Measurements from ENCODE around the gene DCAF11. TPM values are rescaled to one million over a fixed set of nuclear protein-coding genes. Genes with fewer than 3 reads are reported as not detected.

DCAF11 gene
- total and polyA plus RNA-seq, 2 of the 13 experiments (the other 11 are each of a cell fraction or from before 2014, with no cell fraction given), result 150 to 257 TPM

DNA sequence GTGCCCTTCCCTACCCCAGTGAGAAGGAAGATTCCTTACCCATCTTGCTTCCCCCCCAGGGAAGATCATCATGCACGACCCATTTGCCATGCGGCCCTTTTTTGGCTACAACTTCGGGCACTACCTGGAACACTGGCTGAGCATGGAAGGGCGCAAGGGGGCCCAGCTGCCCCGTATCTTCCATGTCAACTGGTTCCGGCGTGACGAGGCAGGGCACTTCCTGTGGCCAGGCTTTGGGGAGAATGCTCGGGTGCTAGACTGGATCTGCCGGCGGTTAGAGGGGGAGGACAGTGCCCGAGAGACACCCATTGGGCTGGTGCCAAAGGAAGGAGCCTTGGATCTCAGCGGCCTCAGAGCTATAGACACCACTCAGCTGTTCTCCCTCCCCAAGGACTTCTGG, 11.1 kb upstream of the DCAF11 start (continued):
- TF ChIP-seq, protein P1, sequence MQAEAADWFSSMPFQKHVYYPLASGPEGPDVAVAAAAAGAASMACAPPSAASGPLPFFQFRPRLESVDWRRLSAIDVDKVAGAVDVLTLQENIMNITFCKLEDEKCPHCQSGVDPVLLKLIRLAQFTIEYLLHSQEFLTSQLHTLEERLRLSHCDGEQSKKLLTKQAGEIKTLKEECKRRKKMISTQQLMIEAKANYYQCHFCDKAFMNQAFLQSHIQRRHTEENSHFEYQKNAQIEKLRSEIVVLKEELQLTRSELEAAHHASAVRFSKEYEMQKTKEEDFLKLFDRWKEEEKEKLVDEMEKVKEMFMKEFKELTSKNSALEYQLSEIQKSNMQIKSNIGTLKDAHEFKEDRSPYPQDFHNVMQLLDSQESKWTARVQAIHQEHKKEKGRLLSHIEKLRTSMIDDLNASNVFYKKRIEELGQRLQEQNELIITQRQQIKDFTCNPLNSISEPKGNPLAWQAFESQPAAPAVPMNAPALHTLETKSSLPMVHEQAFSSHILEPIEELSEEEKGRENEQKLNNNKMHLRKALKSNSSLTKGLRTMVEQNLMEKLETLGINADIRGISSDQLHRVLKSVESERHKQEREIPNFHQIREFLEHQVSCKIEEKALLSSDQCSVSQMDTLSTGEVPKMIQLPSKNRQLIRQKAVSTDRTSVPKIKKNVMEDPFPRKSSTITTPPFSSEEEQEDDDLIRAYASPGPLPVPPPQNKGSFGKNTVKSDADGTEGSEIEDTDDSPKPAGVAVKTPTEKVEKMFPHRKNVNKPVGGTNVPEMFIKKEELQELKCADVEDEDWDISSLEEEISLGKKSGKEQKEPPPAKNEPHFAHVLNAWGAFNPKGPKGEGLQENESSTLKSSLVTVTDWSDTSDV (CRISPR knock-in tag; IDR thresholded peaks at IDR 0.05), result peak; percentile 69; the same call in 1 of the 2 replicates
- no peak for TF ChIP-seq KDM5A (IDR thresholded peaks at IDR 0.05; ENCODE audit: borderline replicate concordance, low read length)
- no peak for TF ChIP-seq RFXAP (CRISPR knock-in tag; IDR thresholded peaks at IDR 0.05; ENCODE audit: borderline replicate concordance)
- no peak for TF ChIP-seq SKI (IDR thresholded peaks at IDR 0.05; ENCODE audit: partially characterized antibody)
- no peak for TF ChIP-seq ZNF781 (CRISPR knock-in tag; IDR thresholded peaks at IDR 0.05; ENCODE audit: borderline replicate concordance, not compliant biosample characterization)
- TF ChIP-seq ATF7 (IDR thresholded peaks at IDR 0.05), result no peak
- TF ChIP-seq ATF7 (CRISPR knock-in tag; IDR thresholded peaks at IDR 0.05), result 0 out of 2 replicates have a peak, but pooled peaks have one; percentile 45
- TF ChIP-seq GTF3A (CRISPR knock-in tag; conservative IDR thresholded peaks at IDR 0.05), result no peak
- TF ChIP-seq HNRNPL (IDR thresholded peaks at IDR 0.05; ENCODE audit: low read depth, low read length), result no peak
- TF ChIP-seq, protein P2, sequence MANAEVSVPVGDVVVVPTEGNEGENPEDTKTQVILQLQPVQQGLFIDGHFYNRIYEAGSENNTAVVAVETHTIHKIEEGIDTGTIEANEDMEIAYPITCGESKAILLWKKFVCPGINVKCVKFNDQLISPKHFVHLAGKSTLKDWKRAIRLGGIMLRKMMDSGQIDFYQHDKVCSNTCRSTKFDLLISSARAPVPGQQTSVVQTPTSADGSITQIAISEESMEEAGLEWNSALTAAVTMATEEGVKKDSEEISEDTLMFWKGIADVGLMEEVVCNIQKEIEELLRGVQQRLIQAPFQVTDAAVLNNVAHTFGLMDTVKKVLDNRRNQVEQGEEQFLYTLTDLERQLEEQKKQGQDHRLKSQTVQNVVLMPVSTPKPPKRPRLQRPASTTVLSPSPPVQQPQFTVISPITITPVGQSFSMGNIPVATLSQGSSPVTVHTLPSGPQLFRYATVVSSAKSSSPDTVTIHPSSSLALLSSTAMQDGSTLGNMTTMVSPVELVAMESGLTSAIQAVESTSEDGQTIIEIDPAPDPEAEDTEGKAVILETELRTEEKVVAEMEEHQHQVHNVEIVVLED (CRISPR knock-in tag; IDR thresholded peaks at IDR 0.05; ENCODE audit: borderline replicate concordance), result no peak
- no peak for TF ChIP-seq PHB2 (IDR thresholded peaks at IDR 0.05; ENCODE audit: partially characterized antibody)
- no peak for TF ChIP-seq ZNF124 (CRISPR knock-in tag; IDR thresholded peaks at IDR 0.05)
- TF ChIP-seq, protein P3, sequence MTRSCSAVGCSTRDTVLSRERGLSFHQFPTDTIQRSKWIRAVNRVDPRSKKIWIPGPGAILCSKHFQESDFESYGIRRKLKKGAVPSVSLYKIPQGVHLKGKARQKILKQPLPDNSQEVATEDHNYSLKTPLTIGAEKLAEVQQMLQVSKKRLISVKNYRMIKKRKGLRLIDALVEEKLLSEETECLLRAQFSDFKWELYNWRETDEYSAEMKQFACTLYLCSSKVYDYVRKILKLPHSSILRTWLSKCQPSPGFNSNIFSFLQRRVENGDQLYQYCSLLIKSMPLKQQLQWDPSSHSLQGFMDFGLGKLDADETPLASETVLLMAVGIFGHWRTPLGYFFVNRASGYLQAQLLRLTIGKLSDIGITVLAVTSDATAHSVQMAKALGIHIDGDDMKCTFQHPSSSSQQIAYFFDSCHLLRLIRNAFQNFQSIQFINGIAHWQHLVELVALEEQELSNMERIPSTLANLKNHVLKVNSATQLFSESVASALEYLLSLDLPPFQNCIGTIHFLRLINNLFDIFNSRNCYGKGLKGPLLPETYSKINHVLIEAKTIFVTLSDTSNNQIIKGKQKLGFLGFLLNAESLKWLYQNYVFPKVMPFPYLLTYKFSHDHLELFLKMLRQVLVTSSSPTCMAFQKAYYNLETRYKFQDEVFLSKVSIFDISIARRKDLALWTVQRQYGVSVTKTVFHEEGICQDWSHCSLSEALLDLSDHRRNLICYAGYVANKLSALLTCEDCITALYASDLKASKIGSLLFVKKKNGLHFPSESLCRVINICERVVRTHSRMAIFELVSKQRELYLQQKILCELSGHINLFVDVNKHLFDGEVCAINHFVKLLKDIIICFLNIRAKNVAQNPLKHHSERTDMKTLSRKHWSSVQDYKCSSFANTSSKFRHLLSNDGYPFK (CRISPR knock-in tag; IDR thresholded peaks at IDR 0.05; ENCODE audit: borderline replicate concordance), result peak; percentile 20
- no peak for TF ChIP-seq NFYC (CRISPR knock-in tag; IDR thresholded peaks at IDR 0.05)
- TF ChIP-seq HOXD1 (CRISPR knock-in tag; IDR thresholded peaks at IDR 0.05), result no peak
- TF ChIP-seq BORCS8-MEF2B (CRISPR knock-in tag; IDR thresholded peaks at IDR 0.05), result no peak; the same call in 1 of the 2 replicates
- TF ChIP-seq, protein P4, sequence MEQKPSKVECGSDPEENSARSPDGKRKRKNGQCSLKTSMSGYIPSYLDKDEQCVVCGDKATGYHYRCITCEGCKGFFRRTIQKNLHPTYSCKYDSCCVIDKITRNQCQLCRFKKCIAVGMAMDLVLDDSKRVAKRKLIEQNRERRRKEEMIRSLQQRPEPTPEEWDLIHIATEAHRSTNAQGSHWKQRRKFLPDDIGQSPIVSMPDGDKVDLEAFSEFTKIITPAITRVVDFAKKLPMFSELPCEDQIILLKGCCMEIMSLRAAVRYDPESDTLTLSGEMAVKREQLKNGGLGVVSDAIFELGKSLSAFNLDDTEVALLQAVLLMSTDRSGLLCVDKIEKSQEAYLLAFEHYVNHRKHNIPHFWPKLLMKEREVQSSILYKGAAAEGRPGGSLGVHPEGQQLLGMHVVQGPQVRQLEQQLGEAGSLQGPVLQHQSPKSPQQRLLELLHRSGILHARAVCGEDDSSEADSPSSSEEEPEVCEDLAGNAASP (CRISPR knock-in tag; IDR thresholded peaks at IDR 0.05; ENCODE audit: borderline replicate concordance), result no peak
